ENCODE data around the gene D2HGDH.

Gene D2HGDH

DNA sequence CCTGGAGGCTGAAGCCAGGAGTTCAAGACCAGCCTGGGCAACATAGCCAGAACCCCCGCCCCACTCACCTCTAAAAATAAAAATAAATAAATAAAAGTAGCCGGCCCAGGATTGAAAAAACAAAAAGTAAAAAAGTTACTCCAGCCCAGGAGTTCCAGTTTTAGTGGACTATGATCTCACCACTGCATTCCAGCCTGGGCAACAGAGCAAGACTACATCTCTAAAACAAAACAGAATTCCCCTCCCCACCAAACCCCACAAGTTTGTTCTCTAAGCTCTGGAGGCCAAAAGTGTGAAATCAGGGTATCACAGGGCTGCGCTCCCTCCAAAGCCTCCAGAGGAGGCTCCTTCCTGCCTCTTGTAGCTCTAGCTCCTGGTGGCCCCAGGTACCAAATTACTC, 1.7 kb downstream of the D2HGDH start:
- no peak for DNase-seq (ENCODE audit: low spot score)
- Histone ChIP-seq H3K9me3 (ENCODE audit: severe bottlenecking) (no peaks in the 10 kb centered on the region), H3K36me3 (ENCODE audit: low read depth) (0 out of 2 replicates have a peak, but pooled peaks cover 5% of the 10 kb centered on the region), H3K27ac (ENCODE audit: poor library complexity, severe bottlenecking) (peak overlapping the region; percentile 49), H3K4me3 (ENCODE audit: severe bottlenecking) (peak overlapping the region; percentile 93), H3K27me3 (ENCODE audit: insufficient read depth, poor library complexity, severe bottlenecking) (no peaks in the 10 kb centered on the region), H3K4me1 (ENCODE audit: insufficient read depth, poor library complexity, severe bottlenecking) (peaks cover 22% of the 10 kb centered on the region)
- TF ChIP-seq, protein P1, sequence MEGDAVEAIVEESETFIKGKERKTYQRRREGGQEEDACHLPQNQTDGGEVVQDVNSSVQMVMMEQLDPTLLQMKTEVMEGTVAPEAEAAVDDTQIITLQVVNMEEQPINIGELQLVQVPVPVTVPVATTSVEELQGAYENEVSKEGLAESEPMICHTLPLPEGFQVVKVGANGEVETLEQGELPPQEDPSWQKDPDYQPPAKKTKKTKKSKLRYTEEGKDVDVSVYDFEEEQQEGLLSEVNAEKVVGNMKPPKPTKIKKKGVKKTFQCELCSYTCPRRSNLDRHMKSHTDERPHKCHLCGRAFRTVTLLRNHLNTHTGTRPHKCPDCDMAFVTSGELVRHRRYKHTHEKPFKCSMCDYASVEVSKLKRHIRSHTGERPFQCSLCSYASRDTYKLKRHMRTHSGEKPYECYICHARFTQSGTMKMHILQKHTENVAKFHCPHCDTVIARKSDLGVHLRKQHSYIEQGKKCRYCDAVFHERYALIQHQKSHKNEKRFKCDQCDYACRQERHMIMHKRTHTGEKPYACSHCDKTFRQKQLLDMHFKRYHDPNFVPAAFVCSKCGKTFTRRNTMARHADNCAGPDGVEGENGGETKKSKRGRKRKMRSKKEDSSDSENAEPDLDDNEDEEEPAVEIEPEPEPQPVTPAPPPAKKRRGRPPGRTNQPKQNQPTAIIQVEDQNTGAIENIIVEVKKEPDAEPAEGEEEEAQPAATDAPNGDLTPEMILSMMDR (IDR thresholded peaks at IDR 0.05; ENCODE audit: poor library complexity, severe bottlenecking), result no peak
- ATAC-seq (ENCODE audit: low read depth), result no peak

DNA sequence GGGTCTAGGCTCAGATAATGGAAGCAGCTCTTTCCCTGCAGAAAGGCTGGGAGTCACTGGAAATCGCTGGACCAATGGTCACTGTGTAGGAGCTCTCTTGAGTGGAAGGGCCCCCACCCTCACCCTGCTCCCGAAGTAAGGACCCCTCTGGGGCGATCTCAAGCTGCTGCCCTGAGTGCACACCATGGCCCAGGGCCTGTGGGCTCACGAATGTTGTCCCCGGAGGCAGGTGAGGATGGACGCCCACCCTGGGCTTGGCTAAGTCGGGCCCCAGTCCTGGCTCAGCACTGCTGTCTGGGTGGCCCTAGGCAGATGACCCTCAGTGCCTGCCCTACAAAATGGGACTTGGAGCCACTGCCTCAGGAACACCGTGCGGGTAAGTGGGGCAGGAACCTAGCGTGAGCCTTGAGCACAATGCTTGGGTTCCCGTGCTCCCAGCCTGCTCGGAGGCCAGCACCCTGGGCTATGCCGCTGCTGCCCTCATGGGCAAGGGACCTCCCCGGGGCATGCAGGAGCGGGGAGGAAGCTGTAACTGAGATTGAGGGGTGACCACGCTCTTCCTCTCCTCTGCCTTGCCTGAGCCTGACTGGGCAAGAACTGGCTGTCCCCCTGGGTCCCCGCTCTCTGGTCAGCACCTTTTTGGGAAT, 3.7 kb downstream of the D2HGDH start:
- Histone ChIP-seq H3K36me3 (ENCODE audit: low read depth) (0 out of 2 replicates have a peak, but pooled peaks cover 5% of the 10 kb centered on the region), H3K27me3 (ENCODE audit: insufficient read depth, poor library complexity, severe bottlenecking) (no peaks in the 10 kb centered on the region), H3K4me1 (ENCODE audit: insufficient read depth, poor library complexity, severe bottlenecking) (peaks cover 16% of the 10 kb centered on the region), H3K27ac (ENCODE audit: poor library complexity, severe bottlenecking) (peak overlapping the region; percentile 49), H3K4me3 (ENCODE audit: severe bottlenecking) (no peak overlapping the region), H3K9me3 (ENCODE audit: severe bottlenecking) (no peaks in the 10 kb centered on the region)
- no peak for ATAC-seq (ENCODE audit: low read depth)
- TF ChIP-seq, protein P1 (IDR thresholded peaks at IDR 0.05; ENCODE audit: poor library complexity, severe bottlenecking), result no peak
- no peak for DNase-seq (ENCODE audit: low spot score)

DNA sequence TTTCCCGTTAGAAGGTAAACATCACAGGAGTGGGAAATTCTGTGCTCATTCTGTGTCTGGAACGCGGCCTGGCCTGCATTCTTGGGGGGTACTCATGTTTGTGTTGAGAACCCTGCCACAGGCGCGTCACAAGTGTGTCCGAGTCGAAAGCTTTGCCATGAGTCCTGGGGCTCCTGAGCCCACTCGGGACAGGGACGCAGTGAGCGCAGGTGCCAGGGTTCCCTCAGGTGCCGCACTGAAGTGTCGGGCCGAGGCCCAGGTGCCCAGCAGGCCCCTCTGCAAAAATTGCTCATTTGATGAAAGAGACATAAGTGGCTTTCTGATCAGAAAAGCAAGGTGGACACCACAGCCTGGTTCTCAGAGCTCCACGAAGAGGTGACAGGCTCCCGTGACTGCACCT, 4.7 kb downstream of the D2HGDH start:
- no peak for DNase-seq (ENCODE audit: low spot score)
- Histone ChIP-seq H3K27ac (ENCODE audit: poor library complexity, severe bottlenecking) (no peak overlapping the region), H3K27me3 (ENCODE audit: insufficient read depth, poor library complexity, severe bottlenecking) (no peaks in the 10 kb centered on the region)

DNA sequence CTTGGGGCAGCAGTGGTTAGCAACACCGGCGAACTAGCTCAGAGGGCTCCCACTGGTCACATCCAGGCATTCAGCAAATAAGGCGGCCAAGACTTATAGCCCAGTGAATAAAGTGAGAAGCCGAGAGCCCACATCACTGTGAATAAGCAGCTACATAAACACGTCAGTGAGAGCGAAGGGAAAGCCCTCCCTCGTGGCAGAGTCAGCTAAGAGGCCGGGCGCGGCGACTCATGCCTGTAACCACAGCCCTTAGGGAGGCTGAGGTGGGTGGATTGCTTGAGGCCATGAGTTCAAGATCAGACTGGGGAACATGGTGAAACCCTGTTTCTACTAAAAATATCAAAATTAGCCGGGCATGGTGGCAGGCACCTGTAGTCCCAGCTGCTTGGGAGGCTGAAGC, 5.2 kb downstream of the D2HGDH start:
- H3K27me3 ChIP-seq (ENCODE audit: insufficient read depth, poor library complexity, severe bottlenecking), result no peaks in the 10 kb centered on the region
- H3K27ac ChIP-seq (ENCODE audit: poor library complexity, severe bottlenecking), result no peak overlapping the region
- H3K9me3 ChIP-seq (ENCODE audit: severe bottlenecking), result no peaks in the 10 kb centered on the region
- H3K4me3 ChIP-seq (ENCODE audit: severe bottlenecking), result no peak overlapping the region
- H3K4me1 ChIP-seq (ENCODE audit: insufficient read depth, poor library complexity, severe bottlenecking), result peaks cover 12% of the 10 kb centered on the region
- ATAC-seq (ENCODE audit: low read depth), result no peak
- TF ChIP-seq, protein P1 (IDR thresholded peaks at IDR 0.05; ENCODE audit: poor library complexity, severe bottlenecking), result no peak
- peaks cover 7% of the 10 kb centered on the region for H3K36me3 ChIP-seq (ENCODE audit: low read depth)
- DNase-seq (ENCODE audit: low spot score), result no peak

More for the DNA sequence above, 4.7 kb downstream of the D2HGDH start:
- TF ChIP-seq, protein P1 (IDR thresholded peaks at IDR 0.05; ENCODE audit: poor library complexity, severe bottlenecking), result no peak
- H3K36me3 ChIP-seq (ENCODE audit: low read depth), result peaks cover 5% of the 10 kb centered on the region; the same call in 1 of the 2 replicates
- H3K4me3 ChIP-seq (ENCODE audit: severe bottlenecking), result no peak overlapping the region
- peaks cover 12% of the 10 kb centered on the region for H3K4me1 ChIP-seq (ENCODE audit: insufficient read depth, poor library complexity, severe bottlenecking)
- no peak for ATAC-seq (ENCODE audit: low read depth)
- no peaks in the 10 kb centered on the region for H3K9me3 ChIP-seq (ENCODE audit: severe bottlenecking)

DNA sequence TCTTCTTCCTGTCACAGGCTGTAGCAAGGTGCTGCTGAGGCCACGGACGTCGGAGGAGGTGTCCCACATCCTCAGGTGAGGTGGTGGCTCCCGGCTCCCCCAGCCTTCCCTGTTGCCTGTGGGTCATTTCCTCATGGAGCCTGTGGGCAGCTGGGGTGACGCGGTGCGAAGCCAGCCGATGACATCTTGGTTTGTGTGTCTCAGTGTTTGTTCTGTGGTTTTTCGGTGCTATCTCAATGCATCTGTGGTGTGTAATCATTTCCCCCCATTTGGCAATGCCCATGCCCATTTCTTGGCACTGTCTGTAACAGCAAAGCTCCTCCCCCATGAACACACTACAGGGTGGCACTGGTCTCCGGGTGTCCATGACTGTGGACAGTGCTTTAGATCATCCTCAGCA, 6.6 kb downstream of the D2HGDH start:
- TF ChIP-seq, protein P1 (IDR thresholded peaks at IDR 0.05; ENCODE audit: poor library complexity, severe bottlenecking), result no peak
- Histone ChIP-seq H3K4me3 (ENCODE audit: severe bottlenecking) (no peak overlapping the region), H3K27me3 (ENCODE audit: insufficient read depth, poor library complexity, severe bottlenecking) (no peaks in the 10 kb centered on the region), H3K4me1 (ENCODE audit: insufficient read depth, poor library complexity, severe bottlenecking) (peaks cover 12% of the 10 kb centered on the region), H3K27ac (ENCODE audit: poor library complexity, severe bottlenecking) (no peak overlapping the region), H3K36me3 (ENCODE audit: low read depth) (peaks cover 15% of the 10 kb centered on the region), H3K9me3 (ENCODE audit: severe bottlenecking) (no peaks in the 10 kb centered on the region)
- ATAC-seq (ENCODE audit: low read depth) (peak; percentile 57), DNase-seq (ENCODE audit: low spot score) (no peak)

Measured in RWPE2 (cell line).